HG03521 (cell line): ENCODE data around the gene C3orf20.

Experiments
- ATAC-seq: cut with Tn5 transposase; IDR thresholded peaks from one replicate; pipeline ENCODE4 v1.9.1; 2021; ENCODE audit warnings: mild to moderate bottlenecking, moderate library complexity; ENCODE audit not compliant: unreplicated experiment

C3orf20 gene

DNA sequence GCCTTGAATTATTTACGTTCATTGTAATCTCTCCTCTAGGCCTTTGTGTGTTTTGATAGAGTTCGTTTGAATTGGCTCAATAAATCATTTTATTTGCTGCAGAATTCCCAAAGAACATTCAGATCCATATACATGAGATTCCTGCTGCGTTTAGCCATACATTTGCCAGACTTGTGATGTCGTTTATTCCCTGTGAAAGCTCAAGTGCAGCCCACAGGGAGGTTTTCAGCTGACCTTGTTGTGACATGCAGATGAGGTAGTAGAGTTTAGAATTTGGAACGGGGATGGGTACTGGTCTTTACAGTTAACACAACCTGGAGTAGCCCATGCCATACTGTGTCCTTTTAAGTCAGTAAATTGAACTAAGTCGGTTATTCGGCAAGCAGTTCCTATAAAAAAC lies at the start of gene C3orf20:
C3orf20 (plus strand) TSS at position 301 of the 400 bp plus-strand sequence. CDS start 7,573 bp downstream, outside the sequence.
- no peak for ATAC-seq

DNA sequence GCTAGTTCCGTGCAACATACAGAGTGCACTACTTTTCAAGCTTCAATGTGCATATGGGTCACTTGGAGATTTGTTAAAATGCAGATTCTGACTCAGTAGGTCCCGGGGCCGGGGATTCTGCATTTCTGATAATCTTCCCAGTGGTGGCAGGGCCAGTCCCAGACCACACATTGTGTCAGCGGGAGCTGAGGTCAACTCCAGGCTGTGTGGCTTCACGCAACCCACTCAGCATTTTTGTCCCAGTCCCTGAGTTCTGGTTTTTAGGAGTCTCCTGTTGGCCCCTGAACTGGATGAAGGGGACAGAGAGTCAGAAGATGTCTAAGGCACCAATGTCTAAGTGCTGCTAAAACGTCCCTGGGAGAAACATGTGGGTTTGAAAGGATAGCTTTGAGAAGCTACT lies 49.5 kb upstream of the C3orf20 start:
- ATAC-seq, result no peak

DNA sequence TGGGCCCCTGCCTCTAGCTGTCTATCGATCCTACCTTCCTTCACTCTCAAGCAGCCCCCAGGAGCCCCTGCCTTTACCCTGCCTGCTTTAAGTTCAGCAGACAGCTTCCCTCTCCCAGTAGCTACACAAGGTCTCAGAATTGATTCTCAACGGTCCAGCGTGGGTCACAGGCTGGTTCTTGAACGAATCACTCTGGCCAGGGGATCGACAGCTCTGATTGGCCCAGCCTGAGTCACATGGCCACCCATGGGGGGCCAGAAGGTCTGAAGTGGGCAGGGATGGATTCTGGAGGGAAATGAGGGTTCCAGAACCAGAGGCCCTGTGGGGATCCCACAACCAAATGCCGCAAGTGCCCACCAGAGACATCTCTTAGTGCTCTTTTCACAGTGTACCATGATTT lies 47.1 kb upstream of the C3orf20 start:
- no peak for ATAC-seq

DNA sequence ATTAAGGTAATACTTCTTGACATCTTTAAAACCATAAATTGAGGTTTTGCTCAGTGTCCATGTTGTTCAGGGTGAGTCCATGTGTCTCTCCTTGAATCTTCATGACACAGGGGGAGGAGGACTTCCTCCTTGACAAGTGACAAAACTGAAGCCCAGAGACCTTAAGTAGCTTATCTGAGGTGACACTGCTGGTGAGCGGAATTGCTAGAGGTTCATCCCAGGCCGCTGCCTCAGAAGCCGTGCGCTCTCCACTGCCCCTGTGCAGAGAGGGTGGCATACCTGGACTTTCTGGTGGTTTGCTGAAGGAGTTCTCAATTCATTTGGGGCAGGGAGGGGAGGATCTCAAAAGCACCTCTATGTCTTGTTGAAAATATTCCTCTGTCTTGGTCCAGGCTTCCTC lies 46.5 kb upstream of the C3orf20 start:
- no peak for ATAC-seq

DNA sequence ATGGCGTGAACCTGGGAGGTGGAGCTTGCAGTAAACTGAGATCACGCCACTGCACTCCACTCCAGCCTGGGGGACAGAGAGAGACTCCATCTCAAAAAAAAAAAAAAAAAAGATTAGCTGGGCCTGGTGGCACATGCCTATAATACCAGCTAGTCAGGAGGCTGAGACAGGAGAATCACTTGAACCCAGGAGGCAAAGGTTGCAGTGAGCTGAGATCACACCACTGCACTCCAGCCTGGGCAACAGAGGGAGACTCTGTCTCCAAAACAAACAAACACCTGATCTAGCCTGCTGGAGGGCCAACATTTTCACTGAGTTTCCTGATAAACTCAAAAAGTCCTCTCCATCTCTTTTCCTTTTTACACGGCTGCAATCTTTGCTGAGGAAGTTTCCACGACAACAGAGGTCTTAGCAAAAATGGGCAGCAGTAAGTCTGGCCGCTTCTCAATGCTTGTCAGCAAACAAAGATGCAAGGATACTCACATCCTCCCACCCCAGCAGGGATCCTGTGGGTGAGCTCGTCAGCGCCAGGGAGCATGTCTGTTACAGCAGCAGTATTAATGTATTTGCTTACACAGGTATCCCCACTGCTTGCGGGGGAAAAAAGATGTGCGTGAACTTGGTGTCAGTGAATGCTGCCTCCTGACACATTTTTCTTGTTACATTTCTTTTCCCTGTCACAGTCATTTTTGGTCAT lies 44.4 kb upstream of the C3orf20 start:
- no peak for ATAC-seq

DNA sequence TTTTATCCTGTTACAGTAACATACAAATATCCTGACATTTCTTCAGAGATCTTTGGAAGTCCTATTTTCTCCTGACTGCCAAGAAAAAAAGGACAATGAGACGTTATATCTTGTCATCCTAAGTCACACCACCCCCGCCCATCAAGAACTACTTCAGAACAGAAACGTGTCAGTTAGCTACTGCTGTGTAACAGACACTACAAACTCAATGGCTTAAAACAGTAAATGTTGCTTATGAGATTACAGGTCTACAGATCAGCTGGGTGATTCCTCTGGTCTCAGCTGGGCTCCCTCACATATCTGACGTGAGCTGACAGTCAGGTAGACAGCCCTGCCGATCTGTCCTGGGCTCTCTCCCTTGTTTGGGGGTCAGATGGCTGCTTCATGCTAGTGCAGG lies 43.8 kb upstream of the C3orf20 start:
- ATAC-seq, result no peak

DNA sequence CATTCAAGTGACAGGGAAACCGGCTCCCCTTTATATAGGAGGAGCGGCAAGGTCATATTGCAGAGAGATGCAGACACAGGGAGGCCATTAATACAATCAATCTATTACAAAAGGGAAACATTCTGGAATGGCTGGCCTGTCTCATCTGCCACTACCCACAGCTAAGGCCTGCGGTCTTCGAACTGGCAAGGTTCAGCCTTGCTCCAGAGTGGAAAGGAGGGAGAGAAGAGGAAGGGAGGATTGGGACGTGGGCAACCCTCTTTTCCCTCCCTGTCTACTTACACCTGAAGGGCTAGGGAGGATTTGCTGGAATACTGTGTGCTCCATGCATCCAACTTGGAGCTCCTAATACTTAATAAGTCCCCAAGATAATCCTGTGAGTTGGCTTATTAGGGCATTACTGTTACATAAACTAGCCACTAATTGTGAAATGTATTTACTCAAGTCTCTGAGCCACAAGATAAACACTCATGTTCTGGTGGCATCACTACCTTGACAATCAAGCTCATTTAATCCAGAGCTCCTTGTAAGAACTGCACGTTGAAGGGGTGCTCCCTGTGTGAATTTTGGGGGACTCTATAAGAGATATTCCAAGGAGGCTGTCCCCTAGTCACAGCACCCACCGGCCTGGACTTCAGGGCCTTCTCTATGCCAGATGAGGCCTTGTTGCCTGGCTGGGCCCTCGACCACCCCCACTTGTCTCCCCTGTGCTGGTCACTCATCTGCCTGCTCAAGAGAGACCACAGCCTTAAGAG lies 43.1 kb upstream of the C3orf20 start:
- no peak for ATAC-seq

DNA sequence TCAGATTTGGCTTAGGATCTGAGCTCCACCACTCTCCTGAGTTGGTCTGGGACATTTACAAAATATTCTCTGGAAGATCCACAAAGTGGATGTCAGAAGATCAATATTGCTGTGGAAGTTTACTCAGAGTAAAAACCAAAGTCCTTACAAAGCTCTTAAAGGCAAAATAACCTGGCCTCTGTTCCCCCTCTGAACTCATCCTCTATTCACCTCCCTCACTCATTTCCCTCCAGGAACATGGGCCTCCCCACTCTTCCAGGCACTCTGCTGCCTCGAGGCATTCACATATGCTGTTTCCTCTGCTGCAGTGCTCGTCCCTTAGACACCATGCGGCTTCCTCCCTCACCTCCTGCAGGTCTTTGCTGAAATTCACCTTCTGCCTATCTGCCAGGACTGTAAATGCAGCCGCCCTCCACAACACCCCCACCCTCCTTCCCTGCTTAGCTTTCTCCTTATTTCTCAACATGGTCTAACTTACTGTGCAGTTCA lies 42.5 kb upstream of the C3orf20 start:
- no peak for ATAC-seq

DNA sequence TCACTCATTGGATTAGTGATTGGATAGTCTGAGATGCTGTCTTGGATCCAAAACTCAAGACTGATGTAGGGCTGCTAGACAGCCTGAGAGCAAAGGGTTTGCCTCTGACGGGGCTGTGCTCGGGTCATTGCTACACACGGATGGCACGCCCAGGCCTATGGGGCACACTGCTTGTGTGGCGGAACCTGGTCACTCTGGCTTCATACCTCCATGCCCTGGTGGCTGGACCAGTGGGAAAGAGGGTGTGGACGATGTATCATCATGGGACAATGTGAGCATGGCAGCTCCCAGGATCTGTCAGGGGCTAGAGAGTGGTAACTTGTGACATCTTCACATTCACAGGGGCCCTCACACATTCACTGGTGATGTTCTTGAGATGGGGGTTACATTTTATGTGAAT lies 41.5 kb upstream of the C3orf20 start:
- no peak for ATAC-seq

DNA sequence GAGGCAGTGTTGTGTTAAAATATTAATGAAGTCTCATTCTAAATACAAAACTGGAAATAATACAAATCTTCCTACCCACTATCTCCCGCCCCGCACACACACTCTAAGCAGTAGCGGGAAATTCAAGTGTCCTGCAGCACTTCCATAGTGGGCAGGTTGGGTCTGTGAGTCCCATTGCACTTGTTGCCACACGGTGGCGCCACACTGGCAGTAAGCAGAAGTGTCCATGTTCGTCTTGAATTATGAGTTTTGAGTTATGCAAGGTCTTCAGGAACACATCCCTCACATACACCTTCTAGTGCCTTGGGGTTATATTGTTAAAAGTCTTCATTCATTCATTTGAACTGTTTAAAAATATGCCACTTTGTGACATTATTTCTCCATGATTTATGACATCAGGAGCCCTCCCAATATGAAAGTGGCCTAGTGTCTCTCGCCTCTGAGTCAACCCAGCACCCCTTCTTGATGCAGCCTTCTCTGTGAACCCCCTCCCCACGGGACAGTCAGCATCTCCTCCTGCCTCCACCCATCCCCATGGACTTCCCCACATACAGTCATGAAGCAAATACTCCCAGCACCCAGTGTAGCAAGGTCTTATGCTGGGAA lies 41.0 kb upstream of the C3orf20 start:
- no peak for ATAC-seq

DNA sequence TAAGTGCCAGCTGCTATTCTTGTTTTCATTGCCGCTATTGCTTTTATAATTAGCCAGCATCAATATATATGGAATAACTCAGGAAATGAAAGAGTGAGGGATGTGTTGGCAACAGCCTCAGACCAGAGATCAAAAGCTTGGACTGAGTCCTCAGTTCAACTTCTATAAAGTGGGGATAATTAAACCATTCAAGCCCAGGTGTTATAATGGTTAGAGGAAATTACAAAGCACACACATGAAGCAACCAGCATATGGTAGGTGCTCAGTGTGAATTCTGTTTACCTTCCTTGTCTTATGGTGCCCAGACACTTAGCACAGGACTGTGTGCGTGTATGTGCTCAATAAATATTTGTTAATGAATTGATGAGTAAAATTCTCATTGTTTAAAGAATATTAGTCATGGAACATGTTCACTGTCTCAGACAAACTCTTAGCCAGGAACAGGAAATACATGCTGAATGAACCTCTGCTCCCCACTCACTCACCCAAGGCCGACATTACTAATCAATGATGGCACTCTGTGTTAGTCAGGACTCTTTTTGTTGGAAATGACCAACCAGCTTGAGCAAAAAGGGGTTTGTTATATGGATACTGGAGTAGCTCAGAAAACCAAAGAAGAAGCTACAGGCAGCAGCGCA lies 40.1 kb upstream of the C3orf20 start:
- no peak for ATAC-seq

DNA sequence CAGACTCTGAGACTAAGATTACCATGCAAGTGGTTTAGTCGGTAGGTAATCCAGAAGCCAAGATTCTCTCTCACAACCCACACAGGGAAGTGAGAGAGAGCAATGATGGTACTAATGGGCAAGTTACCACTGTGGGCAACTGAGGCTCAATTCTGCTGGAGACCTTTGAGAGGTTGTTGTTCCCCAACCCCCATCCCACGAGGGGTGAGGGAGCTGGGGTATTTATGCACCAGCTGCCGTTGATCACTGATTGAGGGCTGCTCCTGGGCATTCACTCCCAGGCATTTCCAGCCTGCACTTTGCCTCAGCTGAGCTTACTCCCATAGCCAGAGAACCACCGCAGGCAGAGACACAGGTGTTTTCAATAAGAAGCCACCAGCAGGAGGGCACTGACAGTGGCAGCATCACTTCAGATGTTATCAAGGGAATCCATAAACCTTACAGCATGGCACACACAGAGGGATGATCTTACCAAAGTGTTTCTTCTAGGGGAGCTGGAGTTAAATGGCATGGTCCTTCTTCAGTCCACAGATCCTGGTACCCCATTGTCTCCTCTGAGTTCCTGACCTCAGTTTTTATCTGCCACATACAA lies 38.3 kb upstream of the C3orf20 start:
- no peak for ATAC-seq

DNA sequence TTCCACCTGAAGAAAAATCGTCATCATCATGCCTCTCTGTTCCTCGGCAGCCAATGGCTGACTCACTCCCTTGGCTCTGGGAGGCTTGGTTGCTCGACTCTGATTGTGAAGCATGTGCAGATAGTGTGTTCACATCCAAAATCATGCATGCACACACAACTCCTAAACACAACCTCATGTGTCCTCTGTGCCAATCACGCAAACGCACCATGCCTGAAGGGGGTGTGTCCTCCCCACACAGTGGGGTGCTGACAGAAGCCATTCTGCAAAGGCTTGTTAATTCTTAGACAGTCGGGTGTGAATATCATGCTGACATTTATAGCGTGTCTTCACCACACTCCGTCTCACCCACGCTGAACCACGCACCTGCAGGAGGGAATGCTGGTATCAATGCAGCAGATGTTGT lies 34.8 kb upstream of the C3orf20 start:
- no peak for ATAC-seq

DNA sequence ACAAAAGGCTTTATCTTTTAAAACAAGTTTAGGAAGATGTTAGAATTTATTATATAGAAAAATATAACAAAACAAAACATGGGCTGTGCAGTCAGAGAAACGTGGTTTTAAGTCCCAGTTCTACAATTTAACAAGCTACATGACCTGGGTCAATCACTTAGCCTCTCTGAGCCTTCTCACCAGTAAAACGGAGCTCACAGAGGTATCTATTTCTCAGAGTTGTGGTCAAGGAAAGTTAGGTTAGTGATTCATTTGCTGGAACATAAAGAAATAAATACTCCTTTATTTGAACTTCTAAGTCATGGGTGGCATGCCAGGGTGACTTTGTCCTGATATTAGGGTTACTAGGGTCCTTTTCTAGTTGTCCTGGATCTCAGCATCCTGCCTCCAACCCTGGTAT lies 34.2 kb upstream of the C3orf20 start:
- ATAC-seq, result no peak

DNA sequence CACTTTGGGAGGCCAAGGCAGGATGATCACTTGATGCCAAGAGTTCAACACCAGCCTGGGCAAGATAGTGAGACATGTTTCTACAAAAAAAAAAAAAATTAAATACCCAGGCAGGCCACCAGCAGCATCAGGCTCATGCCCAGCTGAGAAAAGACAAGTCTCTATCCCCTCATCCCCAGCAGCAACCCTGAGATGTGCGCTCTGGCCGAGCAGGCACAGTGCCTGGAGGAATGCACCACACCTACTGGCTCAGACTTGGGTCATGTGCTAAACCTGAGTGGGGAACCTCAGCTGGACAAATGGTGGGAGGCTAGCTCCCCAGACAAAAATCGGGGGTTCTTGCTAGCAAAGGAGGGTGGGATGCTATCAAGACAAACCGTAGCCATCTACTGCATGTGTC lies 33.6 kb upstream of the C3orf20 start:
- ATAC-seq, result no peak

DNA sequence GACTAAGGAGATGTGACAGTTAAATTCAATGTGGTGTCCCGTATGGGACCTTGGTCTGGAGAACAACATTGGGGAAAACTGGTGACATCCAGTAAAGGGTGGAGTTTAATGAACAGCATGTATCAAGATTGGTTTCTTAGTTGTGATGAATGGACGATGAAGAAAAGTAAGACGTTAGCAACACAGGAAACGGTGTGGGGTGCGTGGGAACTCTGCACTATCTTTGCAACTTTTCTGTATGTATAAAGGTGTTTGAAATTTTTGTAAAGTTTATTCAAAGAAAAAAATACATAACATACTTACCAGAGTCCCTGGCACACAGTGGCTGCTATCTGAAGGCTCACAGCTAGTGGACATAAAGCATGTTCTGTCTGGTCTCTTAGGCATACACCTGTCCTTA lies 29.5 kb upstream of the C3orf20 start:
- no peak for ATAC-seq

DNA sequence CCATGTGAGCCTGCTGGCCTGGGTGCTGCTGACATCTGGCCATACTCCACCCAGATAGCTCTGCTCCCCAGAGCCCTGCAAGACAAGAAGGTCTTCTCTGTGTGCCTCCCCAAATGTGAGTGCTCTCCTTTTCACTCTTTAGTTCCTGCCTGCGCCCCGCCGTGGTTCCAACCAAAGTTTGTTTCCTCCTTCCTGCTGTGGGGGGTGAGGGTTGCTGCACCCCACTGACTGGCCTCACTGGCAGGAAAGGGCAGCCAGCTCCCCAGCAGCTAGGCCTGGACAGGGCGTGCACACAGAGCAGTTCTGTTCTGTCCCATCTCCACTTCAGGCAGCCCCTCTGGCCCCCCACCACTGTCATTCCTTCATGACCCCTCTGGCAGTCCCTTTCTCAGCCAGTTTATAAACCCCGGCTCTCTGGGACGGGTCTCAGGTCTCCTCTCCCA lies 28.8 kb upstream of the C3orf20 start:
- no peak for ATAC-seq

DNA sequence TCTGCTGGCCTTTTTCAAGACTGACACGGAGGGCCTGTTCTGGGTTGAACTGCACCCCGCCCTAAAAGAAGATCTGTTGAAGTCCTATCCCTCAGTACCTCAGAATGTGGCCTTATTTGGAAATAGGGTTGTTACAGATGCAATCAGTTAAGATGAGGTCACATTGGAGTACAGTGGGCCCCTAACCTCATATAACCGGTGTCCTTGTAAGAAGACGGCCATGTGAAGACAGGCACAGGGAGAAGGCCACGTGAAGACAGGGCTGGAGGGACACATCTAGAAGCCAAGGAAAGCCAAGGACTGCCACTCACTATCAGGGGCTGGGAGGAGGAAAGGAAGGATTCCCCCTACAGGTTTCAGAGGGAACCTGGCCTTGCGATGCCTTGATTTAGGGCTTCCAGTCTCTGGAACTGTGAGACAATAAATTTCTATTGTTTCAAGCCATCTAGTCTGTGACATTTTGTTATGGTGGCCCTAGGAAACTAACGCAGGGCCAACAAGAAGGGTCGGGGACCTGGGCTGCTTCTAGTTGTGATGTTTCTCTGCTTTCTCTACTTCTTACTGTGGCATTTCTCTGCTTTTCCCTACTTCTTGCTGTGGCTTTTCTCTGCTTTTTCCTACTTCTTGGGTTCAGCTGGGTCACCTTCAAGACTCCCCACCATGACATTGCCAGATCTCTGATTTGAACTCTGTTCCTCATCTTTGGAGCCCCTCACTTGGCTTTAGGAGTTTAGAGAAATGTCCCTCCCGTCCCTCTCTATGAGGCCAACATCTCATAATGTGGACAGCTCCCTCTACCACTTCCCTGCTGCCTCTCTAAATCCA lies 28.1 kb upstream of the C3orf20 start:
- ATAC-seq, result no peak

DNA sequence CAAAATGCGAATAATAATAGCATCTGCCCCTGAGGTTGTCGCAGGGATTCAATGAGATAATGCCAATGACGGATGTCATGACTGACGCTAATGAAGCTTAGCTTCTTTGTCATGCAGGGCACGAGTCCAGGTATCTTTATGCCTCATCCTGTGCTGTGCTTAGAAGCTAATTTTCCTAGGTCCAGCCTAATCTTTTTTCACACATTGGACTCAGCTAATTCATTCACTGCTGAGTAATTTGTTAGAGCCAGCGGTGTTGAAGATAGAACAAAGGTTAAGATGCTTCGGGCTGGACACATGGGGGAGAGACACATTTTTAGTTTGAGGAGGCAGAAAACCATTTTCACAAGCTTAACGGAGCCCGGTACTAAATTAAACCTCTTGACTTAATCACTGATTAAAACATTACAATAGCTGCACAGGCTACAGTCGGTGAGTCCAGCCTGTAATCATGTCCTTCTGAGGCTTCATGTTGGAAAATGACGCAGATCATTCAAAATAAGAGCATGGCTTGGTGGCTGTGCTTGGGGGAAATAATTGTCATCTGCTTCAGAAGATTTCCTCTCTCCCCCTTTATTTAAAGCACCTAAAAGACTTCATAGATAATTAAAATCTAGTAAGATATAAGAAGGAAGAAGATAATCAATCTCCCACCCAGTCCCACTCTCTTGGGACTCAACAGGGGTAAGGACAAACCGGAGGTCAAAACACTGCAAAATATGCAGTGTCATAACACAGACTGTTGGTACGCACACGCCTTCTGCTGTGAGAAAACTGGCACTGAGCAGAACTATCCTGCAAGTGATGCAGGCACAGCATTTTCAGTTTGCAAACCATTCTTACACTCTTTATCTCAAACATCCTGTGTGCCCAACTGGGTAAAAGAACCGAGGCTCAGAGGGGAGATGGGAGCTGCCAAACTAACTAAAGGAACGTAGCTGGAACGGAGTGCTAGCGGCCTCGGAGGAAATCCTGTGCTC lies 26.7 kb upstream of the C3orf20 start:
- ATAC-seq, result no peak
